ENCODE results near the gene FAM240A. TPM values are rescaled to one million over a fixed set of nuclear protein-coding genes. Genes with fewer than 3 reads are reported as not detected.
A peak's percentile ranks its signal among the peaks of the same experiment; 100 is the strongest.

FAM240A gene
- not detected for total RNA-seq

DNA sequence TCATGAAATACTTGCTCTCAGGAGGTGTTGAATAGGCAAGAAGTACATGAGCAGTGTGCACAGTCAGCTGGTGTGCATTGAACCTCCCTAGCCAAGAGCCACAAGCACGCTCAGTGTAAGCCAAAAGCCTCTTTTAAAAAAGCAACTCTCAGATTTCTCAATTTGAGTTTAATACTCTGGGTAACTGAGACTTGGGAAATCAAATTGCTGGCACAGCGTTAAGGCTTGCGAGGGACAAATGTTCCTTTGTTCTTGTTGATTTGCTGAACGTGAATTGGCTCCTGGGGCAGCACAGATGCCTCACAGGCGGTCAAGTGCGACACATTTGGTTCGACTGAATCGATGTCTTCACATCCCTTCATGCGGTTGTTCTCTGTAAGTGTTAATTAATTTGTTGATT lies at the start of gene FAM240A:
TSS of gene FAM240A (plus strand) at position 202 of the 400 bp plus-strand sequence. CDS start at position 361, 159 bp downstream.
- CTCF ChIA-PET = no interaction called here
- DNase-seq = no peak
- H3K9me3 Mint-ChIP-seq = no peaks in the 10 kb centered on the region
- peaks cover 5% of the 10 kb centered on the region for H3K27me3 Mint-ChIP-seq (ENCODE audit: low read depth)
- intact Hi-C loops (cut with micrococcal nuclease) = no loop called here
- H3K27ac Mint-ChIP-seq = no peak within 1 kb of the TSS
- H3K4me3 Mint-ChIP-seq = no peak within 1 kb of the TSS
- no peaks in the 10 kb centered on the region for H3K4me1 Mint-ChIP-seq (ENCODE audit: low read depth)
- H3K36me3 Mint-ChIP-seq (ENCODE audit: low read depth) = no peaks in the 10 kb centered on the region

DNA sequence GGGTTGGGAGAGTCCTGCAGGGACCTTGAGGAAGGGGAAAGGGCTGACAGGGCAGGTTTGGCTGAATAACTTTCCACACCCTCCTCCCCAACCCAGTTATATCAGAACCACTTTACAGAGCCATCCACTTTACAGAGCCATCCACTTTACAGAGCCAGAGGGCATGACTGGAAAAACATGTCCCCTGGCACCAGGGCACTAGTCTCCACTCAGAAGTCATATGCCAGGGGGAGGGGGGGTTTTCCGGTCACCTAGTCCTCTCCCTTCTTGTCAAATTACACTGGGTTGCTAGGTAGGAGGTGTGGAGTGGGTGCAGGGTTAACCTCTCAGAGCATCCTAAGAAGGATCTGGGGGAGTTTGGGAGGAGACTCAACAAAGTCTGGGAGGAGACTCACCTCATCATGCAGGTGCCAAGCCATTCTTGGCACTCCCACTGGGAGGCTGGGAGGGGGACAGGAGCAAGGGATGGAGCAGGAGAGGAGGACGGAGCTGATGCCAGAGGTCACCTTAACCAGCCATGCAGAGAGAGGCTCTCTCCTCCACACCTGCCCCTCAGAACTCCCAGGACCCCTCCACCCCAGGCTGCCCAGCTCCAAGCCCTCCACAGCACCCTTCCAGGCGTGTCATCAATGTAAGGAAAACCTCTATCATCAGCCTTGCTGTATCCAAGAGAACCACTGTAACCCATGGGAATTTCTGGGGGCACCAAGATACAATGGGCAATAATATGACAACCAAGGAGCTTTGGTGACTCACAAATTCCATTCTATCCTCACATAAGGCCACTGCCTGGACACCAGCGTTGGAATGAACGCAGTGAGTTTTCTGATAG lies 47.9 kb upstream of the FAM240A start:
- no peak for DNase-seq
- Mint-ChIP-seq H3K9me3 (no peaks in the 10 kb centered on the region), H3K36me3 (ENCODE audit: low read depth) (no peaks in the 10 kb centered on the region), H3K27me3 (ENCODE audit: low read depth) (peaks cover 17% of the 10 kb centered on the region), H3K27ac (no peak overlapping the region), H3K4me1 (ENCODE audit: low read depth) (peaks cover 7% of the 10 kb centered on the region), H3K4me3 (no peak overlapping the region)
- CTCF ChIA-PET = interaction anchor here (0.9 to 2.1 kb wide), 3 partner anchors 71 to 76 kb away, joined by 3 to 9 read pairs (median 3); no protein-coding TSS in a partner anchor
- intact Hi-C loops (cut with micrococcal nuclease) = no loop called here

DNA sequence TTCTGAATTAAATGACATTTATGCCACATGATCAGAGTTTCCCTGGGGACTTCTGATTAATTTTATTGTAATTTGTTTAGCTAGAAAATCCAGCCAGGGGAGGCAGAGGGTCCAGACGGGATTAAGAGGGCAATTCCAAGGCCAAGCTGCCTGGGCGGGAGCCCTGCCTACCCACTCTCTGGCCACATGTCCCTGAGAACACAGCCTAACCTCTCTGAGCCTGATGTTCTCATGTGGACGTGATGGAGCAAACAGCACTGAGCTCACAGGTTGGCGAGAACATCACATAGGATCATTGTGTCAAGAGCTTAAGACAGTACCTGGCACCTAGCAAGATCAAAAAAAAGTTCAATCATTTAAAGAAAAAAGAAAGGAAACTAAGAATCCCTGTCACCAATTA lies 47.2 kb upstream of the FAM240A start:
- Mint-ChIP-seq H3K4me1 (ENCODE audit: low read depth) (peaks cover 7% of the 10 kb centered on the region), H3K36me3 (ENCODE audit: low read depth) (no peaks in the 10 kb centered on the region), H3K4me3 (peak overlapping the region; percentile 59), H3K9me3 (no peaks in the 10 kb centered on the region), H3K27ac (no peak overlapping the region), H3K27me3 (ENCODE audit: low read depth) (peaks cover 17% of the 10 kb centered on the region)
- intact Hi-C loops (cut with micrococcal nuclease) = no loop called here
- no peak for DNase-seq
- CTCF ChIA-PET = interaction anchor here (0.8 to 2.1 kb wide), 4 partner anchors 65 to 77 kb away, joined by 3 to 9 read pairs (median 3); no protein-coding TSS in a partner anchor

DNA sequence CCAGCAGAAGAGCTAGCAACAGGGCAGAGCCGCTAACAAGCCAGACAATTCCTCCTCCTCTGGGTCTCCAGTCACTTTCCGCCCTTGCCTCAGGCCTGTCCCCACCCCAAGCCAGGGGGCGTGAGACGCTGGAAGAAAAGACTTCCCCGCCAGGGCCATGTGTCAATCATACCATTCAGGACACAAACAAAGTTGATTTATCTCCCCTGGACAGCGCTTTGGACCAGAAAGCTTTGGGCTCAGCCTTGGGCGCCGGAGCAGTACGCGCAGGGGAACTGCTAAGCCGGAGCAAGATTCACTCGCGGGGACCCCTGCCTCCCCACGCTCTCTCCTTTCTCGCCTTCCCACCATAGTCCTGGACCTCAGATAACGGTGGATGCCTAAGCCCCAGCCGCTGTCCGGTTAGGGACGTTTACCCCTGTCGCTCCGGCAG lies 46.7 kb upstream of the FAM240A start:
- Mint-ChIP-seq H3K27me3 (ENCODE audit: low read depth) (peaks cover 17% of the 10 kb centered on the region), H3K9me3 (no peaks in the 10 kb centered on the region), H3K36me3 (ENCODE audit: low read depth) (no peaks in the 10 kb centered on the region), H3K4me3 (peak overlapping the region; percentile 59), H3K4me1 (ENCODE audit: low read depth) (peaks cover 7% of the 10 kb centered on the region), H3K27ac (no peak overlapping the region)
- CTCF ChIA-PET = interaction anchor here (0.8 to 2.1 kb wide), 3 partner anchors 64 to 77 kb away, joined by 3 to 9 read pairs (median 3); no protein-coding TSS in a partner anchor
- DNase-seq = no peak
- intact Hi-C loops (cut with micrococcal nuclease) = no loop called here

DNA sequence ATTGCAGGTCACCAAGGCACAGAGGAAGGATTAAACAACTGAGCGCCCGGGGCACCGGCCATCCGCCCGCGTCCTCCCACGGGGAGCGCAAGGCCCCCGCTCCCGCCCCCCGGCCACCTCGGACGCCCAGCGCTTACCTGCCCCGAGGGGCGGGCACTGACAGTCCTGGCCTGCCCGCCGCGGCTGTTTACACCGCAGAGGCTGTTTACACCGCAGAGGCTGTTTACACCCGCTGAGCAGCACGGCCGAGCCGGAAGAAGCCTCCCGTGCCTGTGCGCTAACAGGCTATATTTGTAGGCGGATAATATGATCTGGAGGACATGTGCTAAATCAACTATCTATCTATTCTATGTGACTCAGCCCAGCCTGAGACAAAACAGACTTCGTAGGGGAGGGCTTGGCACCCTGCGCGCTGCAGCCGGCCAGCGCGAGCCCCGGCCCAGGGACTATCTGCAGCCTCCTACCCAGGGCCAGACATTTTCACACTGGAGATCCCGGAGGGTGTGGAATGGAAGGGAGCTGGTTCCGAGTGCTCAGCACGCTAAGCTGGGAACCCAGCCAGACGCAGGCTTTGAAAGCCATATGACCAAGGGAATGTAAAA lies 46.2 kb upstream of the FAM240A start, which contains the start of gene LRRC2:
TSS of gene LRRC2 (minus strand) at position 263 of the 602 bp plus-strand sequence. CDS start 14,711 bp downstream, outside the sequence.
- Mint-ChIP-seq H3K27ac (no peak within 1 kb of the TSS), H3K36me3 (ENCODE audit: low read depth) (no peaks in the 10 kb centered on the region), H3K9me3 (no peaks in the 10 kb centered on the region), H3K27me3 (ENCODE audit: low read depth) (peaks cover 17% of the 10 kb centered on the region), H3K4me1 (ENCODE audit: low read depth) (peaks cover 7% of the 10 kb centered on the region), H3K4me3 (peak within 1 kb of the TSS; percentile 59)
- CTCF ChIA-PET = interaction anchor here (0.8 to 2.1 kb wide), 5 partner anchors 8 to 188 kb away, joined by 3 to 9 read pairs (median 4); no protein-coding TSS in a partner anchor
- intact Hi-C loops (cut with micrococcal nuclease) = no loop called here
- DNase-seq = peak; percentile 20

DNA sequence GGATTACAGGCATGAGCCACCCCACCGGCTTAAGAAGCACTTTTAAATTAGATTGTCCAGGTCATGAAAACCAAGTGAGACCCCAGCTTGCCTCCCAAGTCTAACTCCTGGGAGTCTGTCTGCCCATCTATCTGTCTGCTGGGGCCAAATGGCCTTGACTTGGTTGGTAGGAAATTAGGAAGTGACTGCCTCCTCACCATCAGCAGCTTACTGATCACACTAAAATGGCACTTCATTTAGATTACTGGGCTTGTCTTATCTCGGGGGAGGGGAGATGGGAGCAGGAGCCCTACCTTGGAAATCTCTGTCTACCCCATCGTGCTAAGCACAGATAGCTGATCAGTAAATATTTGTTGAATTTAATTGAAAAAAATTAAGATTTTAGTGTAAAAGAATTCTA lies 40.6 kb upstream of the FAM240A start:
- no peaks in the 10 kb centered on the region for H3K9me3 Mint-ChIP-seq
- H3K36me3 Mint-ChIP-seq (ENCODE audit: low read depth) = no peaks in the 10 kb centered on the region
- peaks cover 4% of the 10 kb centered on the region for H3K27me3 Mint-ChIP-seq (ENCODE audit: low read depth)
- DNase-seq = no peak
- intact Hi-C loops (cut with micrococcal nuclease) = no loop called here
- H3K27ac Mint-ChIP-seq = no peak overlapping the region
- H3K4me1 Mint-ChIP-seq (ENCODE audit: low read depth) = no peaks in the 10 kb centered on the region
- CTCF ChIA-PET = interaction anchor here (0.7 kb wide), 1 partner anchor 13 kb away, joined by 3 read pairs; no protein-coding TSS in a partner anchor
- no peak overlapping the region for H3K4me3 Mint-ChIP-seq

DNA sequence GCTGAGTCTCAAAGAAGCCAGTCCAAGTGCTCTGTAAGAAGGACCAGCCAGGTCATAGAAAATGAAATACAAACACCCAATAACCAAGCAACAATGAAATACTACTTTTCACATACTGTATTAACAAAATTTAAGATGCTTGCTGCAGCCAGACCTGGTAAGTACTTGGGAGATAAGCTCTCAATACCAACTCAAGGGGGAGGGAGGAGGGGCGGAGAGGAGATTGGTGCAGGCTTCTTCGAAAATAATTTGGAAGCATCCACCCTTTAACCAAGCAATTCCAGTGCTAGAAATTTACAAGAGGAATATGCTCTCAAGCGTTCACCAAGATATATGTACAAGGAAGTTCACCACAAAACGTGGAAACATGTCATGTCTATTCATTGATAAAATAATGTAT lies 38.6 kb upstream of the FAM240A start:
- DNase-seq = no peak
- intact Hi-C loops (cut with micrococcal nuclease) = no loop called here
- H3K9me3 Mint-ChIP-seq = no peaks in the 10 kb centered on the region
- no peaks in the 10 kb centered on the region for H3K4me1 Mint-ChIP-seq (ENCODE audit: low read depth)
- CTCF ChIA-PET = no interaction called here
- no peaks in the 10 kb centered on the region for H3K27me3 Mint-ChIP-seq (ENCODE audit: low read depth)
- H3K36me3 Mint-ChIP-seq (ENCODE audit: low read depth) = no peaks in the 10 kb centered on the region
- no peak overlapping the region for H3K4me3 Mint-ChIP-seq
- no peak overlapping the region for H3K27ac Mint-ChIP-seq

DNA sequence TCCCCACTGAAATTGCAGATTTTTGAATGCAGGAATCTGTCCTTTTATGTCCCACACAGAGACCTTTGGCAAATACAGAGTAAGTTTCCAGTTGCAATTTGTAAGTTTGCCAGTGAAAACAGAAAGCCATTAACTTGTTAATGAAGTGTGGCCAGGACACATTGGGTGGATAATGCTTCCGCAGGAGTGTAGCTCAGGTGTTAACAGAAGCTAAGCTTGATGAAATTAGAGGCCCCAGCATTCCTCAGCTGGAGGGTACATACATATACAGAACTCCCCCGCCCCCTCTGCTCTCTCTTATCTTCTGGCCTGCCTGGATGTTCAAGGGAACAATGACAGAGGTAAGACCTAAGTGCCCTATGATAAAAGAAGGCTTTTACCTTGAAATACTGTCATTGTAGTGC lies 38.1 kb upstream of the FAM240A start:
- intact Hi-C loops (cut with micrococcal nuclease) = no loop called here
- Mint-ChIP-seq H3K36me3 (ENCODE audit: low read depth) (no peaks in the 10 kb centered on the region), H3K4me1 (ENCODE audit: low read depth) (peaks cover 4% of the 10 kb centered on the region), H3K9me3 (no peaks in the 10 kb centered on the region), H3K27ac (no peak overlapping the region), H3K27me3 (ENCODE audit: low read depth) (no peaks in the 10 kb centered on the region), H3K4me3 (no peak overlapping the region)
- CTCF ChIA-PET = no interaction called here
- no peak for DNase-seq

DNA sequence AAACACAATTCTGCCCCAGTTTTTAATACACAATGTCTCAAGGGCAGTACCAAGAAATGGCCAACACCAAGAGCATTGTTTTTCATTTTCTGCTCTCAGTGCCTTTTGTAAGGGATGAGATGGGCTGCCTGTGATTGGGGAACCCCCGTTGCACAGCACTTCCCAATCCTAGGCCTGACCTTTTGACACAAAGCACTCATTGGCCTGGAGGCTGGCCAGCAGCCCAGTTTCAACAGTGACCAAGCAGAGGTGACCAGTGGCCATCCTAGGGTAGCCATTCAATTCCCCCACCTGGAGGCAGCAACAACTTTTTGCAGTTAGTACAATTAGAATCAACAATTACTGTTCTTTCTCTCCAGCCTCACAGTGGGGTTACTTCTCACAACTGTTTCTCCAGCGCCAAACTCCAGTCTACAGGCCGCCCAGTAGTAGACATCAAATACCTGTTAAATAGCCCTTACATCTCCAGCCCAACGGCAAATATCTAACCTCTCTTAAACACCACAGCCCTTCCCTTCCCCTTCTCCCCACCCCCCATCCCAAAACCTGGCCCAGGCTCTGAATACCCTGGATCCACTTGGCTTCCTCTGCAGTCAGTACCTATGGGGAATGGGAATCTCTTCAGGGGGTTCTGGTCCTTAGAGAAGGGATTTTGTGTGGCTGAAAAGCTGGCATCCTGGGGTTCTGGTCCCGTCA lies 37.3 kb upstream of the FAM240A start:
- intact Hi-C loops (cut with micrococcal nuclease) = no loop called here
- no peak overlapping the region for H3K27ac Mint-ChIP-seq
- no peaks in the 10 kb centered on the region for H3K9me3 Mint-ChIP-seq
- no peaks in the 10 kb centered on the region for H3K36me3 Mint-ChIP-seq (ENCODE audit: low read depth)
- no peak overlapping the region for H3K4me3 Mint-ChIP-seq
- CTCF ChIA-PET = no interaction called here
- no peaks in the 10 kb centered on the region for H3K27me3 Mint-ChIP-seq (ENCODE audit: low read depth)
- peaks cover 4% of the 10 kb centered on the region for H3K4me1 Mint-ChIP-seq (ENCODE audit: low read depth)
- DNase-seq = no peak

DNA sequence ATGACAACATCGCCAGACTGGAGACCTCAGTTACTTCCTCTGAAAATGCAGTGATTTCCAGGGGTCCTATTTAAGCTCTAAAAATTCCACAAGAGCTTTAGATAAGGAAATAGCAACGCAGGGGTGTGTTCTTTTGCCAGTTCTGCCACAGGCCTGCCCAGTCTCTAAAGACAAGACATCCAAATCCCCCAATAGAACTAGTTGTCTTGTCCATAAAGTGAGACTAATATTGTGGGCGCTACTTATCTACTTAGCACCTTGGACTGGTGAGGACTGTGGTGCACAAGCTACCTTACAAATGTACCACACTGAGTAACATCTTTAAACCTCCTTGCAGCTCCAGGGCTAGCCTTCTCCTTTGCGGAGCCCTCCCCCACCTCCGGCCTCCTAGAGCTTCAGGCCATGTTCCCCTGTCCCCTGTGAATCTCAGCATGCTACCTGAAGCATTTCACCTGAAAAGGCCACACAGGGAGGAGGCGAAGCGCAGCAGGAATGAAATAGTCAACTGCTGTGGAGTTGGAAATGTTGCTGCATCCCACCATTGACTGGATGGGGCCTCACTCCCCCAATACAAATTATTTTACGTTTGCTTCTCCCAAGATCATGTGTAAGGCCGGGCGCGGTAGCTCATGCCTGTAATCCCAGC lies 36.6 kb upstream of the FAM240A start:
- H3K27ac Mint-ChIP-seq = no peak overlapping the region
- H3K27me3 Mint-ChIP-seq (ENCODE audit: low read depth) = no peaks in the 10 kb centered on the region
- CTCF ChIA-PET = no interaction called here
- no peaks in the 10 kb centered on the region for H3K9me3 Mint-ChIP-seq
- no peak overlapping the region for H3K4me3 Mint-ChIP-seq
- no peak for DNase-seq
- peaks cover 4% of the 10 kb centered on the region for H3K4me1 Mint-ChIP-seq (ENCODE audit: low read depth)
- intact Hi-C loops (cut with micrococcal nuclease) = no loop called here
- no peaks in the 10 kb centered on the region for H3K36me3 Mint-ChIP-seq (ENCODE audit: low read depth)

DNA sequence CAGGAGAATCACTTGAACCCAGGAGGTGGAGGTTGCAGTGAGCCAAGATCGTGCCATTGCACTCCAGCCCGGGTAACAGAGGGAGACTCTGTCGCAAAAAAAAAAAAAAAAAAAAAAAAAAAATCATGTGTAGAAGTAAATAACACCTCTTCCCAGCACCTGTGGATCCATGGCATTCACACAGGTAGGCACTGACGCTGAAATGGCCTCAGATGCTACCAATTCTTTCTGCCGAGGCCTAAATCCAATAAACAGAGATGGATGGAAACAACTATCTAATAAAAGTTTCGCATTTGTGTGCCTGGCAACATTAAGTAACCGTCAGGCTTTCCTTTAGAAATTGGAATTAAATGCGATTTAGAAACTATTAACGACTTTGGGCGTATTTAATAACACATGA lies 35.9 kb upstream of the FAM240A start:
- Mint-ChIP-seq H3K4me3 (no peak overlapping the region), H3K27me3 (ENCODE audit: low read depth) (no peaks in the 10 kb centered on the region), H3K4me1 (ENCODE audit: low read depth) (peaks cover 4% of the 10 kb centered on the region), H3K27ac (no peak overlapping the region), H3K9me3 (no peaks in the 10 kb centered on the region), H3K36me3 (ENCODE audit: low read depth) (no peaks in the 10 kb centered on the region)
- intact Hi-C loops (cut with micrococcal nuclease) = no loop called here
- no peak for DNase-seq
- CTCF ChIA-PET = no interaction called here

DNA sequence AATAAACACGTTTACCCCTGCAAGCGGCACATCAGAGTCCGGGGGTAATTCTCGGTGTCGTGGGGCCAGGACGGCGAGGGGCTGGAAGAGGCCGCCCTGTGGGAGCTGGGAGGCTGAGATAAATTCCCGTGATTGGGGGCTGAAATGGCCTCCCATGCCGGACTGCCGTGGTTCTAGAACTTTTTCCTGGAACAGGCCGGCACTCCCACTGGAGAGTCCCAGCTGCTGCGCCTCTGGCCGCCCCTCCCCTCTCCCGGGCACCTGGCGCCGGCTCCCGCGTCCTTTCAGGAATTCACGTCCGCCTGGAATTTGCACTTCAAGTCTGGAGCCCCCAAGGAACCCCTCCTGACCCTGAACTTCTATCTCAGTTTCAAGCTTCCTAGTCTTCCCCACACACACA lies 35.4 kb upstream of the FAM240A start:
- H3K27ac Mint-ChIP-seq = no peak overlapping the region

More for the DNA sequence above, 35.4 kb upstream of the FAM240A start:
- H3K36me3 Mint-ChIP-seq (ENCODE audit: low read depth) = no peaks in the 10 kb centered on the region
- intact Hi-C loops (cut with micrococcal nuclease) = no loop called here
- CTCF ChIA-PET = interaction anchor here (1.4 kb wide), 1 partner anchor 52 kb away, joined by 14 read pairs; no protein-coding TSS in a partner anchor
- no peaks in the 10 kb centered on the region for H3K9me3 Mint-ChIP-seq
- H3K27me3 Mint-ChIP-seq (ENCODE audit: low read depth) = no peaks in the 10 kb centered on the region
- DNase-seq = no peak
- peaks cover 4% of the 10 kb centered on the region for H3K4me1 Mint-ChIP-seq (ENCODE audit: low read depth)
- no peak overlapping the region for H3K4me3 Mint-ChIP-seq

All from activated naive CD4-positive, alpha-beta T cell treated with anti-CD3 and anti-CD28 coated beads for 36 hours (primary cell).